ENCODE data around the gene PDCL2. TPM values are rescaled to one million over a fixed set of nuclear protein-coding genes. Genes with fewer than 3 reads are reported as not detected.
A peak's percentile ranks its signal among the peaks of the same experiment; 100 is the strongest.
"Not testable (repeated sequence)": the region's sequence is repeated elsewhere in the genome, so short reads cannot be mapped to it uniquely, and the experiment has no call there.

PDCL2 gene
- total RNA-seq, 1 donor from 2014 or later: not detected

- intact Hi-C loops (cut with micrococcal nuclease): no loop called here
- ATAC-seq (no peak), DNase-seq (no peak)
These were observed 13.0 kb upstream of the PDCL2 start for GRCh38 chr4:55604996-55605395.

DNA sequence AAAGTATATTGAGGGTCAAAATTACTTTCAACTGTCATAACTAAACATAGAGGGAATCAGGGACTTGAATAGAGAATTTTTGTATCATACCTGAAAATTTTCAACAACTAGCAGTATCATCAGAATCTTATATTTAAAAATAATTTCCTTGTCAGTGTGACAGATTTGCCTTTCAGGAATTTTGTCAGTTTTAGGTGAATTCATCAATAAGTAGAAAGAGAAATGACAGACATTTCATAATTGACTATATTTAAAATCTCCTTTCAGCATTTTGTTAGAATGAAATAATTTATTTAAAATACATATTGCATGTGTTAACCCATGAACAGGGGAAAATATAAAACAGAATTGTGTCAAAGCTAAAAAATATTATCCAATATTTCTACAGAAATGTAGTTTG, 8.6 kb upstream of the PDCL2 start:
- no peak for ATAC-seq
- intact Hi-C loops (cut with micrococcal nuclease): no loop called here
- no peak for DNase-seq

DNA sequence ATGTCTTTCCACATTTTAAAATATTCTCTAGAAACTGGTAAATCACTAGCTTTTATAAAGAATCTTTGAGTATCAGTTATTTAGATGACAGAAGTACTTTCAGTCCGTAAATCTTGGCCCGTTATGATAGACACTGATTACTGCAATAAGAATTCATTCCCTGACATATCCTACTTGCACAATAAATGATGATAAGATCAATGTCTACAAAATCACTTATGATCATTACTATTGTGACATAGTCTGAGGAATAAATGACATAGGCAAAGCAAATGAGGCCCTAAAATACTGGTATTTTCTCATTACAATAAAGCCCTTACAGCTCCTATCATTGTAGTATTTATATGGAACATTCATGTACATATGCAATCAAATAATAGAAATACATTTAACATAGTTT, 6.6 kb upstream of the PDCL2 start:
- intact Hi-C loops (cut with micrococcal nuclease): no loop called here
- DNase-seq: no peak
- ATAC-seq: no peak

- DNase-seq (no peak), ATAC-seq (no peak)
- intact Hi-C loops (cut with micrococcal nuclease): no loop called here
These were observed 3.9 kb downstream of the PDCL2 start for GRCh38 chr4:55588160-55588559.

GRCh38 chr4:55582773-55583172, 9.3 kb downstream of the PDCL2 start:
- DNase-seq; ATAC-seq; intact Hi-C loops (cut with micrococcal nuclease): not testable (repeated sequence)

DNA sequence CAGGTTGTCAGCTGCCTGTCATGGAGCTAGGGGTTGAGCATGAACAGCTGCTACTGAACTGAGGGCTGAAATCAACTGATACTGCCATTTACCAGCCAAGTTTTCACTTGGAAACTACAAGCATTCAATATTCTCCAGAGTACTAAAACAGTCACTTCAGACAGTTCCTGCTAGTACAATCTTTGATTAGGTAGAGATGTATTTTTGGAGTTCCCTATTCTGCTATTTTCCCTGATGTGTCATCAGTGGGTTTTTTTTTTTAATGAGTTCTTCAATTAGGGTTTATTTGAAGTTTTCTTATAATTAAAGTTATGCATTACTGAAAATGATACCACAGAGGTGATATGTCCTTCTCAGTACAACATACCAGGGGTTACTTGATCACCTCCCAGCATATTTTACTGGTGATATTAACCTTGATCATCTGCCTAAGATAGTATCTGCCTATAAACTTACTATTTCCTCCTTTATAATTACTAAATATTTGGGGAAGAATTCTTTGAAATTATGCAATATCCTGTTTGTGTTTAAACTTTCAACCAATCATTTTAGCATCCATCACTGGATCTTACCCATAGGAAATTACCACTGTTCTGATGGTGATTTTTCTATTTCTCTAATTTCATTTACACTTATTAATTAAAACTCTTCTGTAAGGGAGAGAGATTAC, 13.6 kb downstream of the PDCL2 start:
- DNase-seq (no peak), ATAC-seq (no peak)
- intact Hi-C loops (cut with micrococcal nuclease): no loop called here

DNA sequence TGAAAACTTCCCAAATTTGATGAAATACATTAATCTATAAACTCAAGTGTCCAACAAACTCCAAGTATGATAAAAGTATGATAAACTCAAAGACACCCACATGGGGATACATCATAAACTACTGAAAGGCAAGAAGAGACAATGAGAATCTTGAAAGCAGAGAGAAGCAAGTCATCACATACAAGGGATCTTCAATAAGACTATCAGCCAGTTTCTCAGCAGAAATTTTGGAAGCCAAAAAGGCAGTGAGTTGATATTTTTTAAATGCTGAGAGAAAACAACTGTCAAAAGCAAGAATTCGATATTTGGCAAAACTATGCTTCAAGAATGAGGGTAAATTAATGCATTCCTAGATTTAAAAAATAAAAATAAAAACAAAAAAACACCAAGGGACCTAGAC, 16.5 kb downstream of the PDCL2 start:
- intact Hi-C loops (cut with micrococcal nuclease): no loop called here
- ATAC-seq (no peak), DNase-seq (no peak)

- no peak for ATAC-seq
- no peak for DNase-seq
- intact Hi-C loops (cut with micrococcal nuclease): no loop called here
These were observed 17.8 kb downstream of the PDCL2 start for GRCh38 chr4:55574252-55574651.

DNA sequence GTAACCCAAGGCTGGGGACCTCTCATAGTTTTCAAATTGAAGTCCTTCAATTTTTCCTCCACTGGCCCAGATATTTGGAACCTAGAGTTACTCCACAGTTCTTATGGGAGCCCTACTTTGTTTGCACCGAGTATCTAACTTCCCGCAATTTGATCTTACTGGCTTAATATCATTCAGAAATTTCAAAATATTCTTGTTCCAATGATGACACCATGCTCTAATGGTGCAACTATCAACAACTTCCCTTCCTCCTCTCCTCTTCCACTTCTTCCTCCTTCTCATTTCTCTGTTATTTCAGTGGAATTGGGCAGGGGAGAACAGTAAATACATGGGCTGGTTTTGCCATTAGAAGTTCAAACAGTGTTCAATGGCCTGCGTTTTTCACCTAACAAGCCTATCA, 20.2 kb downstream of the PDCL2 start:
- intact Hi-C loops (cut with micrococcal nuclease): no loop called here
- DNase-seq (no peak), ATAC-seq (no peak)

- DNase-seq (no peak), ATAC-seq (no peak)
- intact Hi-C loops (cut with micrococcal nuclease): no loop called here
These were observed 23.0 kb downstream of the PDCL2 start for GRCh38 chr4:55568905-55569504.

DNA sequence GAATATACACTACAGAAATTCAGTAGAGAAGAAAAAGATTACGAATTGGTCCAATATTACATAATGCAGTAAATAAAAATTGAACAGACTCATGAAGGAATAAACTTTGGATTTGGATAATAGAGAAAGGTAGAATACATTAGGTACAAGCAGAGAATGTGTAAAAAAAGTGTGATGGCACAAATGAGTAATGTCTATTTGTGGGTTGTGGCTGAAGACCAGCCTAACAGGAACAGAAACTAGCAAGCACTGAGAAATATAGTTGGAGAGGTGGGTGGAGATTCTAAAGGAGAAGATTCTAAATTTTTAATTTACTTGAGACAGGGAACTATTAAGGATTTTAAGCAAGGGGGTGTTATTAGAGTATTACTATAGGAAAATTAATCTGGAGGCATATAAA, 30.2 kb downstream of the PDCL2 start:
- intact Hi-C loops (cut with micrococcal nuclease): no loop called here
- DNase-seq (no peak), ATAC-seq (no peak)

DNA sequence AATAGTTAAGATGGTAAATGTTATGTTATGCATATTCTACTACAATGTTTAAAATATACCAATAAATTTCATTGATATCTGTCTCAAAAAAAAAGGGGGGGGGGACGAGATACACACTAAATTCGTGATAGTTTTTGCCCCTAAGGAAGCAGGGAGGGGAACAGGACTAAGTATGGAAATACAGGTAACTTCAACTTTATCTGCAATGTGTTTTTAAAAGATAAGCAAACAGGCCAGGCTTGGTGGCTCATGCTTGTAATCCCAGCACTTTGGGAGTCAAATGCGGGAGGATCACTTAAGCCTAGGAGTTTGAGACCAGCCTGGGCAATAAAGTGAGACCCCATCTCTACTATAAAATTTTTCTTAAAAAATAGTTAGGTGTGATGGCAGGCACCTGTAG, 31.9 kb downstream of the PDCL2 start:
- intact Hi-C loops (cut with micrococcal nuclease): no loop called here
- no peak for ATAC-seq
- no peak for DNase-seq

DNA sequence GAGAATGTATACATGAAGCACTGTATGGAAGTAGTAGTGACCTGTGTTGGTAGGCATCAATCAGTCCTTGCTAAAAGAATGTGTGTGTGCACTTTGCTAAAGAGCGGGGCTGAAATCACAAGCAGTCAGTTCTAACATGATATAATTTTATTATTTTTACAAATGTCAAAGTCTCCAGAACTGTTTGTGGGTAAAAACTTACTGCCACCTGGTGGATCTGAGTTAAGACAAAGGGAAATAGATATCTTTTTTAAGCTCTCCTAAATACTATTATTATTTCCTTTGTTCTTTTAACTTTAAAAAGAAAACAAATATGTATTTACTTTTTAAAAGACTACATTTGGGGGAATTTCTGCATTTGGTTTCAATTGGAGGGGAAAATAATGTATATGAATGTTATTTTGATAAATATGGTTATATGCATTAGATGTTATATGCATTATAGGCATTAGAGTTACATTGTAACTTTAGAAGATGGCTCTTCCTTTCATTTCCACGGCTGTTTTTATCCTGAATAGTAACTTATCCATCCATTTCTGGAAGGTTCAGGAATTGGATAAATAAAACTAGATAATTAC, 37.5 kb downstream of the PDCL2 start:
- DNase-seq (no peak), ATAC-seq (peak; percentile 36)
- intact Hi-C loops (cut with micrococcal nuclease): loop anchor here (10.0 kb wide), 1 partner anchor 210 kb away; the partner anchor contains the start of gene SRD5A3

GRCh38 chr4:55553441-55554201, 38.4 kb downstream of the PDCL2 start:
- intact Hi-C loops (cut with micrococcal nuclease): loop anchor here (10.0 kb wide), 1 partner anchor 209 kb away; the partner anchor contains the start of gene SRD5A3
- peak; percentile 67 for ATAC-seq

DNA sequence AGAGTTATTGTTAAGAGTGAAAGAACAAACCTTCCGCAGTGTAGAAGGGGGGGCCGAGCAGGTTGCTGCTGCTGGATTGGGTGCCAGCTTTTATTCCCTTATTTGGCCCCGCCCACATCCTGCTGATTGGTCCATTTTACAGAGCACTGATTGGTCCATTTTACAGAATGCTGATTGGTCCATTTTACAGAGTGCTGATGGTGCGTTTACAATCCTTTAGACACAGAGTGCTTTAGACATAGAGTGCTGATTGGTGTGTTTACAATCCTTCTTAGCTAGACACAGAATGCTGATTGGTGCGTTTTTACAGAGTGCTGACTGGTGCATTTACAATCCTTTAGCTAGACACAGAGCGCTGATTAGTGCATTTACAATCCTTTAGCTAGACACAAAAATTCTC, 40.1 kb downstream of the PDCL2 start:
- ATAC-seq, DNase-seq: not testable (repeated sequence)
- intact Hi-C loops (cut with micrococcal nuclease): loop anchor here (10.0 kb wide), 1 partner anchor 207 kb away; the partner anchor contains the start of gene SRD5A3

More at GRCh38 chr4:55553441-55554201, 38.4 kb downstream of the PDCL2 start:
- no peak for DNase-seq

GRCh38 chr4:55549888-55550287, 42.2 kb downstream of the PDCL2 start:
- DNase-seq (no peak), ATAC-seq (no peak)
- intact Hi-C loops (cut with micrococcal nuclease): loop anchor here (10.0 kb wide), 1 partner anchor 205 kb away; the partner anchor contains the start of gene SRD5A3

- ATAC-seq (no peak), DNase-seq (no peak)
- intact Hi-C loops (cut with micrococcal nuclease): no loop called here
These were observed 44.1 kb downstream of the PDCL2 start for GRCh38 chr4:55547918-55548317.

GRCh38 chr4:55547466-55547770, 44.6 kb downstream of the PDCL2 start:
- DNase-seq: peak; percentile 49
- intact Hi-C loops (cut with micrococcal nuclease): no loop called here
- ATAC-seq: peak; percentile 19

- ATAC-seq: peak; percentile 92
- DNase-seq: peak; percentile 94
- intact Hi-C loops (cut with micrococcal nuclease): no loop called here
These were observed 45.1 kb downstream of the PDCL2 start, which contains the start of gene CLOCK for GRCh38 chr4:55546756-55547465. CLOCK (minus strand) TSS chr4:55546909; CDS start chr4:55482785, 64,124 bp downstream.

GRCh38 chr4:55546506-55546755, 45.6 kb downstream of the PDCL2 start:
- ATAC-seq (peak; percentile 89), DNase-seq (no peak)
- intact Hi-C loops (cut with micrococcal nuclease): no loop called here
